WTC11 (cell line): Measurements from ENCODE around the gene FNDC3B. TPM values are rescaled to one million over a fixed set of nuclear protein-coding genes. Genes with fewer than 3 reads are reported as not detected.

Experiments used
- ATAC-seq: fragments of 200-7000 bp; cut with Tn5 transposase; 2 replicates; pipeline ENCODE4 v1.10.0; 2021; ENCODE audit warnings: mild to moderate bottlenecking, moderate library complexity
- CTCF ChIA-PET: fragments of 300-600 bp; sonication (Branson Sonifier 250); formaldehyde crosslinking; loops from one replicate; lab custom pipeline; 2021; ENCODE audit warnings: antibody characterized with exemption; lab: Charles Lee
- POLR2A ChIA-PET: fragments of 350-600 bp; sonication (Branson Sonifier 250); formaldehyde crosslinking; loops from one replicate; lab custom pipeline; 2021; ENCODE audit warnings: antibody characterized with exemption; lab: Charles Lee
- DNase-seq: peaks from one replicate; pipeline ENCODE4 v3.0.0; 2021; ENCODE audit warnings: low spot score
- H3K27ac Mint-ChIP-seq: 2 replicates; pipeline ENCODE4 v1.8.0; 2021; ENCODE audit warnings: mixed read lengths
- H3K27me3 Mint-ChIP-seq: 2 replicates; pipeline ENCODE4 v1.8.0; 2021; ENCODE audit warnings: low read depth, mild to moderate bottlenecking, moderate library complexity, mixed read lengths
- H3K36me3 Mint-ChIP-seq: 2 replicates; pipeline ENCODE4 v1.8.0; 2021; ENCODE audit warnings: mixed read lengths
- H3K4me1 Mint-ChIP-seq: 2 replicates; pipeline ENCODE4 v1.8.0; 2022; ENCODE audit warnings: mixed read lengths
- H3K4me3 Mint-ChIP-seq: 2 replicates; pipeline ENCODE4 v1.8.0; 2021; ENCODE audit warnings: mild to moderate bottlenecking, moderate library complexity, mixed read lengths
- H3K9me3 Mint-ChIP-seq: 2 replicates; pipeline ENCODE4 v1.8.0; 2021; ENCODE audit warnings: mixed read lengths
- AR ChIP-seq: fragments of 250-450 bp; sonication (Bioruptor Pico); IDR thresholded peaks from 2 replicates; pipeline ENCODE4 v1.9.0; 2021; ENCODE audit warnings: mild to moderate bottlenecking
- ATF3 ChIP-seq: sonication (generic); formaldehyde crosslinking; conservative IDR thresholded peaks from 2 replicates; pipeline ENCODE4 v1.8.1; 2022; ENCODE audit warnings: mild to moderate bottlenecking, missing genetic modification reagents
- ATF6 ChIP-seq: sonication (generic); formaldehyde crosslinking; IDR thresholded peaks from 2 replicates; pipeline ENCODE4 v1.8.1; 2023; ENCODE audit warnings: mild to moderate bottlenecking, missing genetic modification reagents
- CDX4 ChIP-seq: fragments of 250-450 bp; sonication (Bioruptor Pico); IDR thresholded peaks from 2 replicates; pipeline ENCODE4 v1.9.0; 2021; ENCODE audit warnings: moderate library complexity, mild to moderate bottlenecking, inconsistent platforms, borderline replicate concordance
- EMX1 ChIP-seq: fragments of 250-450 bp; sonication (Bioruptor Pico); IDR thresholded peaks from 2 replicates; pipeline ENCODE4 v1.8.0; 2021; ENCODE audit warnings: mild to moderate bottlenecking
- ETV6 ChIP-seq: sonication (generic); formaldehyde crosslinking; IDR thresholded peaks from 2 replicates; pipeline ENCODE4 v1.8.1; 2022; ENCODE audit warnings: mild to moderate bottlenecking, missing genetic modification reagents
- FOXP1 ChIP-seq: sonication (generic); formaldehyde crosslinking; IDR thresholded peaks from 2 replicates; pipeline ENCODE4 v1.8.0; 2022; ENCODE audit warnings: missing genetic modification reagents, mild to moderate bottlenecking, moderate library complexity, borderline replicate concordance
- JAZF1 ChIP-seq: fragments of 250-450 bp; sonication (Bioruptor Pico); IDR thresholded peaks from 2 replicates; pipeline ENCODE4 v1.9.0; 2021; ENCODE audit warnings: moderate library complexity, mild to moderate bottlenecking, inconsistent platforms
- JUN ChIP-seq: sonication (generic); formaldehyde crosslinking; IDR thresholded peaks from 2 replicates; pipeline ENCODE4 v1.8.0; 2023; ENCODE audit warnings: mild to moderate bottlenecking, missing genetic modification reagents
- MLX ChIP-seq: sonication (generic); formaldehyde crosslinking; IDR thresholded peaks from 2 replicates; pipeline ENCODE4 v1.8.1; 2023; ENCODE audit warnings: mild to moderate bottlenecking, missing genetic modification reagents, moderate library complexity
- NFE2L1 ChIP-seq: sonication (generic); formaldehyde crosslinking; IDR thresholded peaks from 2 replicates; pipeline ENCODE4 v1.8.1; 2023; ENCODE audit warnings: missing genetic modification reagents
- NR1H2 ChIP-seq: sonication (generic); formaldehyde crosslinking; IDR thresholded peaks from 2 replicates; pipeline ENCODE4 v1.9.0; 2021; ENCODE audit warnings: mild to moderate bottlenecking, moderate library complexity, missing genetic modification reagents
- ZMAT4 ChIP-seq: fragments of 250-450 bp; sonication (Bioruptor Pico); IDR thresholded peaks from 2 replicates; pipeline ENCODE4 v1.9.0; 2021; ENCODE audit warnings: mild to moderate bottlenecking
- ZNF138 ChIP-seq: sonication (generic); formaldehyde crosslinking; conservative IDR thresholded peaks from 2 replicates; pipeline ENCODE4 v1.8.1; 2022; ENCODE audit warnings: mild to moderate bottlenecking, moderate library complexity, missing genetic modification reagents
- total RNA-seq: library from RNA; stranded (reverse); gene quantifications from 3 replicates; pipeline ENCODE4 v1.2.3, GENCODE V29; 2021

The FNDC3B gene
- total RNA-seq, 1 experiment from 2014 or later: 42.8 TPM

GRCh38 chr3:172309059-172309458 lies 269.7 kb downstream of the FNDC3B start:
- H3K4me1 Mint-ChIP-seq: peaks cover 32% of the 10 kb centered on the region
- H3K27ac Mint-ChIP-seq: peak overlapping the region; percentile 61; the same call in 1 of the 2 replicates
- H3K4me3 Mint-ChIP-seq: no peak overlapping the region
- CTCF ChIA-PET: interaction anchor here (1.5 kb wide), 1 partner anchor 23 kb away, joined by 5 read pairs; no protein-coding TSS in a partner anchor
- no peak for ATAC-seq
- peaks cover 46% of the 10 kb centered on the region for H3K36me3 Mint-ChIP-seq
- POLR2A ChIA-PET: no interaction called here
- H3K9me3 Mint-ChIP-seq: no peaks in the 10 kb centered on the region
- TF ChIP-seq JAZF1 (CRISPR knock-in tag): no peak
- TF ChIP-seq CDX4 (CRISPR knock-in tag): no peak
- TF ChIP-seq ZMAT4: no peak
- TF ChIP-seq MLX (CRISPR knock-in tag): no peak
- no peak for TF ChIP-seq JUN
- no peak for TF ChIP-seq ATF6 (CRISPR knock-in tag)
- no peak for TF ChIP-seq ATF3 (CRISPR knock-in tag)
- TF ChIP-seq NR1H2 (CRISPR knock-in tag): no peak
- H3K27me3 Mint-ChIP-seq: no peaks in the 10 kb centered on the region
- DNase-seq: no peak

GRCh38 chr3:172309741-172310427 lies 270.5 kb downstream of the FNDC3B start:
- ATAC-seq (no peak), DNase-seq (no peak)
- POLR2A ChIA-PET: no interaction called here
- peaks cover 37% of the 10 kb centered on the region for H3K4me1 Mint-ChIP-seq
- H3K27ac Mint-ChIP-seq: peak overlapping the region; percentile 38; the same call in 1 of the 2 replicates
- H3K9me3 Mint-ChIP-seq: no peaks in the 10 kb centered on the region
- H3K4me3 Mint-ChIP-seq: no peak overlapping the region
- CTCF ChIA-PET: interaction anchor here (0.6 to 1.5 kb wide), 2 partner anchors 23 to 206 kb away, joined by 3 to 5 read pairs; no protein-coding TSS in a partner anchor
- no peaks in the 10 kb centered on the region for H3K27me3 Mint-ChIP-seq
- H3K36me3 Mint-ChIP-seq: peaks cover 51% of the 10 kb centered on the region
- TF ChIP-seq AR (CRISPR knock-in tag): no peak

GRCh38 chr3:172310428-172310760 lies 271.0 kb downstream of the FNDC3B start:
- no peak for DNase-seq
- H3K9me3 Mint-ChIP-seq: no peaks in the 10 kb centered on the region
- CTCF ChIA-PET: interaction anchor here (1.5 kb wide), 1 partner anchor 22 kb away, joined by 5 read pairs; no protein-coding TSS in a partner anchor
- TF ChIP-seq EMX1 (CRISPR knock-in tag): no peak
- no peak for TF ChIP-seq ETV6 (CRISPR knock-in tag)
- TF ChIP-seq NFE2L1 (CRISPR knock-in tag): no peak
- no peak for TF ChIP-seq FOXP1 (CRISPR knock-in tag)
- TF ChIP-seq ZNF138 (CRISPR knock-in tag): no peak
- TF ChIP-seq, all 79 proteins: peak for 0
- POLR2A ChIA-PET: no interaction called here
- Mint-ChIP-seq H3K27ac (no peak overlapping the region), H3K4me3 (no peak overlapping the region), H3K4me1 (peaks cover 41% of the 10 kb centered on the region), H3K36me3 (peaks cover 49% of the 10 kb centered on the region), H3K27me3 (no peaks in the 10 kb centered on the region)
- no peak for ATAC-seq
